Activated CD8-positive, alpha-beta memory T cell treated with anti-CD3 and anti-CD28 coated beads, Interleukin-2, amount 50 U/mL, for 4 hours (primary cell): ENCODE measurements around the gene CDK13.

Experiments used
- DNase-seq: peaks from one replicate; pipeline ENCODE4 v3.0.0-alpha.2; 2020

The CDK13 gene

GRCh38 chr7:39950473-39951225 is 593 bp downstream of the CDK13 start:
- DNase-seq = peak; percentile 50

GRCh38 chr7:39951226-39952194 is 1.5 kb downstream of the CDK13 start:
- peak; percentile 72 for DNase-seq

GRCh38 chr7:39952374-39952773 is 2.3 kb downstream of the CDK13 start:
- no peak for DNase-seq

- DNase-seq = no peak
Observed at GRCh38 chr7:39952803-39953202, 2.7 kb downstream of the CDK13 start.

GRCh38 chr7:39954694-39955093 is 4.6 kb downstream of the CDK13 start:
- DNase-seq = no peak

GRCh38 chr7:39958038-39958437 is 8.0 kb downstream of the CDK13 start:
- DNase-seq = no peak

GRCh38 chr7:39967406-39968161 is 17.5 kb downstream of the CDK13 start:
- DNase-seq = no peak

- no peak for DNase-seq
Observed at GRCh38 chr7:39969431-39969830, 19.4 kb downstream of the CDK13 start.

GRCh38 chr7:39971924-39972323 is 21.9 kb downstream of the CDK13 start:
- DNase-seq = no peak

GRCh38 chr7:39973801-39974200 is 23.7 kb downstream of the CDK13 start:
- DNase-seq = no peak

GRCh38 chr7:39978230-39978934 is 28.3 kb downstream of the CDK13 start:
- no peak for DNase-seq

GRCh38 chr7:39979406-39980073 is 29.5 kb downstream of the CDK13 start:
- DNase-seq = no peak

GRCh38 chr7:39985398-39985918 is 35.4 kb downstream of the CDK13 start:
- DNase-seq = no peak

- no peak for DNase-seq
Observed at GRCh38 chr7:39987641-39988347, 37.7 kb downstream of the CDK13 start.

- DNase-seq = no peak
Observed at GRCh38 chr7:40000734-40001315, 50.8 kb downstream of the CDK13 start.

- DNase-seq = no peak
Observed at GRCh38 chr7:40001649-40002048, 51.6 kb downstream of the CDK13 start.

- no peak for DNase-seq
Observed at GRCh38 chr7:40003597-40003996, 53.5 kb downstream of the CDK13 start.

GRCh38 chr7:40008223-40008815 is 58.3 kb downstream of the CDK13 start:
- no peak for DNase-seq

GRCh38 chr7:40009301-40009700 is 59.2 kb downstream of the CDK13 start:
- no peak for DNase-seq

GRCh38 chr7:40014376-40014775 is 64.3 kb downstream of the CDK13 start:
- no peak for DNase-seq
